WTC11 (cell line): ENCODE measurements around the gene CLEC2A. TPM values are rescaled to one million over a fixed set of nuclear protein-coding genes. Genes with fewer than 3 reads are reported as not detected.

Experiments used
- ATAC-seq: fragments of 200-7000 bp; cut with Tn5 transposase; 2 replicates; pipeline ENCODE4 v1.10.0; 2021; ENCODE audit warnings: mild to moderate bottlenecking, moderate library complexity
- CTCF ChIA-PET: fragments of 300-600 bp; sonication (Branson Sonifier 250); formaldehyde crosslinking; loops from one replicate; lab custom pipeline; 2021; ENCODE audit warnings: antibody characterized with exemption; lab: Charles Lee
- POLR2A ChIA-PET: fragments of 350-600 bp; sonication (Branson Sonifier 250); formaldehyde crosslinking; loops from one replicate; lab custom pipeline; 2021; ENCODE audit warnings: antibody characterized with exemption; lab: Charles Lee
- DNase-seq: peaks from one replicate; pipeline ENCODE4 v3.0.0; 2021; ENCODE audit warnings: low spot score
- H3K27ac Mint-ChIP-seq: 2 replicates; pipeline ENCODE4 v1.8.0; 2021; ENCODE audit warnings: mixed read lengths
- H3K27me3 Mint-ChIP-seq: 2 replicates; pipeline ENCODE4 v1.8.0; 2021; ENCODE audit warnings: low read depth, mild to moderate bottlenecking, moderate library complexity, mixed read lengths
- H3K36me3 Mint-ChIP-seq: 2 replicates; pipeline ENCODE4 v1.8.0; 2021; ENCODE audit warnings: mixed read lengths
- H3K4me1 Mint-ChIP-seq: 2 replicates; pipeline ENCODE4 v1.8.0; 2022; ENCODE audit warnings: mixed read lengths
- H3K4me3 Mint-ChIP-seq: 2 replicates; pipeline ENCODE4 v1.8.0; 2021; ENCODE audit warnings: mild to moderate bottlenecking, moderate library complexity, mixed read lengths
- H3K9me3 Mint-ChIP-seq: 2 replicates; pipeline ENCODE4 v1.8.0; 2021; ENCODE audit warnings: mixed read lengths
- ATF1 ChIP-seq: sonication (generic); formaldehyde crosslinking; IDR thresholded peaks from 2 replicates; pipeline ENCODE4 v1.8.1; 2023; ENCODE audit warnings: mild to moderate bottlenecking, moderate library complexity, missing genetic modification reagents
- FOXJ3 ChIP-seq: sonication (generic); formaldehyde crosslinking; IDR thresholded peaks from 2 replicates; pipeline ENCODE4 v1.9.0; 2021; ENCODE audit warnings: missing genetic modification reagents, mild to moderate bottlenecking, borderline replicate concordance
- HMGA2 ChIP-seq: fragments of 250-450 bp; sonication (Bioruptor Pico); IDR thresholded peaks from 2 replicates; pipeline ENCODE4 v1.4.0; 2021; ENCODE audit warnings: mild to moderate bottlenecking, moderate library complexity
- MXD4 ChIP-seq: fragments of 250-450 bp; sonication (Bioruptor Pico); IDR thresholded peaks from 2 replicates; pipeline ENCODE4 v1.8.0; 2021; ENCODE audit warnings: mild to moderate bottlenecking, moderate library complexity, borderline replicate concordance
- MYBL2 ChIP-seq: sonication (generic); formaldehyde crosslinking; IDR thresholded peaks from 2 replicates; pipeline ENCODE4 v1.8.1; 2023; ENCODE audit warnings: mild to moderate bottlenecking, moderate library complexity, missing genetic modification reagents
- NFATC4 ChIP-seq: fragments of 250-450 bp; sonication (Bioruptor Pico); IDR thresholded peaks from 2 replicates; pipeline ENCODE4 v1.9.0; 2021; ENCODE audit warnings: mild to moderate bottlenecking
- RELA ChIP-seq: sonication (generic); formaldehyde crosslinking; IDR thresholded peaks from 2 replicates; pipeline ENCODE4 v1.8.1; 2022; ENCODE audit warnings: missing genetic modification reagents, mild to moderate bottlenecking, borderline replicate concordance
- TP53 ChIP-seq: sonication (generic); formaldehyde crosslinking; IDR thresholded peaks from 2 replicates; pipeline ENCODE4 v1.8.1; 2023; ENCODE audit warnings: mild to moderate bottlenecking, missing genetic modification reagents
- ZNF138 ChIP-seq: sonication (generic); formaldehyde crosslinking; conservative IDR thresholded peaks from 2 replicates; pipeline ENCODE4 v1.8.1; 2022; ENCODE audit warnings: mild to moderate bottlenecking, moderate library complexity, missing genetic modification reagents
- ZNF396 ChIP-seq: fragments of 250-450 bp; sonication (Bioruptor Pico); IDR thresholded peaks from 2 replicates; pipeline ENCODE4 v1.8.0; 2021; ENCODE audit warnings: mild to moderate bottlenecking, moderate library complexity, borderline replicate concordance
- total RNA-seq: library from RNA; stranded (reverse); gene quantifications from 3 replicates; pipeline ENCODE4 v1.2.3, GENCODE V29; 2021
- TF ChIP-seq, protein P1 (sequence below): sonication (generic); formaldehyde crosslinking; IDR thresholded peaks from 2 replicates; pipeline ENCODE4 v1.8.1; 2023; ENCODE audit warnings: mild to moderate bottlenecking, missing genetic modification reagents, moderate library complexity
- TF ChIP-seq, protein P2 (sequence below): sonication (generic); formaldehyde crosslinking; IDR thresholded peaks from 2 replicates; pipeline ENCODE4 v1.8.1; 2022; ENCODE audit warnings: missing genetic modification reagents, borderline replicate concordance
- TF ChIP-seq, protein P3 (sequence below): sonication (generic); formaldehyde crosslinking; IDR thresholded peaks from 2 replicates; pipeline ENCODE4 v1.8.0; 2023; ENCODE audit warnings: missing genetic modification reagents
- TF ChIP-seq, protein P4 (sequence below): sonication (generic); formaldehyde crosslinking; conservative IDR thresholded peaks from 2 replicates; pipeline ENCODE4 v1.8.1; 2023; ENCODE audit warnings: mild to moderate bottlenecking, low read depth, missing genetic modification reagents, moderate library complexity
- TF ChIP-seq, protein P5 (sequence below): sonication (generic); formaldehyde crosslinking; IDR thresholded peaks from 2 replicates; pipeline ENCODE4 v1.8.1; 2022; ENCODE audit warnings: mild to moderate bottlenecking, missing genetic modification reagents, moderate library complexity, borderline replicate concordance
- TF ChIP-seq, protein P6 (sequence below): sonication (generic); formaldehyde crosslinking; IDR thresholded peaks from 2 replicates; pipeline ENCODE4 v1.8.1; 2023; ENCODE audit warnings: mild to moderate bottlenecking, missing genetic modification reagents, borderline replicate concordance
- TF ChIP-seq, protein P7 (sequence below): fragments of 250-450 bp; sonication (Bioruptor Pico); conservative IDR thresholded peaks from 2 replicates; pipeline ENCODE4 v1.9.0; 2021; ENCODE audit warnings: mild to moderate bottlenecking

CLEC2A gene
- total RNA-seq, 1 experiment from 2014 or later = 3.5 TPM

DNA sequence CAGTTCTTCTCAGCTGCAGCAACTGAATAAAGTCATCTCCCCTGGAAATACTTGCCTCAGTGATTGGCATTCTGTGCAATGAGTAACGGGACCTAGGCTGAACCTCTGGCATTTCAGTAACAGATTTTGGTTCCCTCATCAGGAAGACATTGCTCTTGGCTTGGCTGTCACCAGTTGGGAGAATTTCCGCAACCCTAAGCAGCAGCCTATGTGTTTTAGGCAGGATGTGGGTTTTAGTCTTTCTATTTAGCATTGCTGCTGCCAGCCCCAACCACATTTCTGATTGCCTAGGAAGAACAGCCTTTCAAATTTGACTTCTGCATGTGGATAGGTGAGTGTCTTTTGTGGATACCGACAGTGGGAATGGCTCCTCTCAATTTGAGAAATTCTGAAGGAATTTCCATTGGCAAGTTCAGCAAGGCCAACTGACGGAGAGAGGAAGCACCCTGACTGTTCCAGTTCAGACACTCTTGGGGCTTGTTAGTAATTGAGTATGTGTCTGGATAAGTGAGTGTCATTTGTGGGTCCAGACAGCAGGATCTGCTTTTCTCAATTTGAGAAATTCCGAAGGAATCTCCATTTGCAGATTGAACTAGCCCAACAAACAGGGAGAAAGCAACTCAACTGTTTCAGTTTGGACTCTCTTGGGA, 19.0 kb upstream of the CLEC2A start:
- H3K27ac Mint-ChIP-seq = no peak overlapping the region
- ChIA-PET CTCF (no interaction called here), POLR2A (no interaction called here)
- no peak overlapping the region for H3K4me3 Mint-ChIP-seq
- ATAC-seq (no peak), DNase-seq (no peak)
- H3K36me3 Mint-ChIP-seq = peaks cover 14% of the 10 kb centered on the region
- peaks cover 19% of the 10 kb centered on the region for H3K9me3 Mint-ChIP-seq
- H3K4me1 Mint-ChIP-seq = no peaks in the 10 kb centered on the region
- TF ChIP-seq HMGA2 (CRISPR knock-in tag) (no peak), ZNF396 (CRISPR knock-in tag) (no peak), ZNF138 (CRISPR knock-in tag) (no peak)
- TF ChIP-seq, protein P1, sequence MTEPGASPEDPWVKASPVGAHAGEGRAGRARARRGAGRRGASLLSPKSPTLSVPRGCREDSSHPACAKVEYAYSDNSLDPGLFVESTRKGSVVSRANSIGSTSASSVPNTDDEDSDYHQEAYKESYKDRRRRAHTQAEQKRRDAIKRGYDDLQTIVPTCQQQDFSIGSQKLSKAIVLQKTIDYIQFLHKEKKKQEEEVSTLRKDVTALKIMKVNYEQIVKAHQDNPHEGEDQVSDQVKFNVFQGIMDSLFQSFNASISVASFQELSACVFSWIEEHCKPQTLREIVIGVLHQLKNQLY (CRISPR knock-in tag) = no peak
- peaks cover 7% of the 10 kb centered on the region for H3K27me3 Mint-ChIP-seq

DNA sequence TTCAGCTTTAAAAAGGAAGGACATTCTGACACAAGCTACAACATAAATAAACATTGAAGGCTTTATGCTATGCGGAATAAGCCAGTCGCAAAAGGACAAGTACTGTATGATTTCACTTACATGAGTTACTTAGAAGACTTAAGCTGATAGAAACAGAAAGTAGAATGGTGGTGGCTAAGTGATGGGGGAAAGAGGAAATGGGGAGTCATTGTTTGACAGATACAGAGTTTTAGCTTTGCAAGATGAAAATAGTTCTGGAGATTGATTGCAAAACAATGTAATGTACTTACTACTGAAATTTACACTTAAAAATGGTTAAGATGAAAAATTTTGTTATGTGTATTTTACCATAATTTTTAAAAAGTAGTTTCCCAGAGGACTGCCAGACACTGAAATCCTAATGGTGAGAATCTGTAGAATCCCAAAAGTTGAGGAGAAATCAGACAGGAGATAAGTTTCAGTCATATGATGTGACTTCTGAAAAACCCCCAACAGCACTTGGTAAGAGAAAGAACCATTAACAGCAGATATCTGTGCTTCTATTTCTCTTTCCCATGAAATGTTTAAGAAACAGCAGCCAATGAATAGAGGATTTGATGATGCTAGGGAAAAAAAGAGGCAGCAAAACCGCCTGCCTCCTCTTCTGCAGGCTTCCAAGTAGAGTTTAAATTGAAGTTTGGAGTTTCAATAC, 16.6 kb upstream of the CLEC2A start:
- Mint-ChIP-seq H3K4me1 (no peaks in the 10 kb centered on the region), H3K27ac (no peak overlapping the region), H3K27me3 (peaks cover 7% of the 10 kb centered on the region), H3K36me3 (peaks cover 10% of the 10 kb centered on the region), H3K9me3 (peaks cover 22% of the 10 kb centered on the region), H3K4me3 (no peak overlapping the region)
- no peak for ATAC-seq
- POLR2A ChIA-PET = no interaction called here
- no peak for DNase-seq
- CTCF ChIA-PET = no interaction called here
- TF ChIP-seq, protein P2, sequence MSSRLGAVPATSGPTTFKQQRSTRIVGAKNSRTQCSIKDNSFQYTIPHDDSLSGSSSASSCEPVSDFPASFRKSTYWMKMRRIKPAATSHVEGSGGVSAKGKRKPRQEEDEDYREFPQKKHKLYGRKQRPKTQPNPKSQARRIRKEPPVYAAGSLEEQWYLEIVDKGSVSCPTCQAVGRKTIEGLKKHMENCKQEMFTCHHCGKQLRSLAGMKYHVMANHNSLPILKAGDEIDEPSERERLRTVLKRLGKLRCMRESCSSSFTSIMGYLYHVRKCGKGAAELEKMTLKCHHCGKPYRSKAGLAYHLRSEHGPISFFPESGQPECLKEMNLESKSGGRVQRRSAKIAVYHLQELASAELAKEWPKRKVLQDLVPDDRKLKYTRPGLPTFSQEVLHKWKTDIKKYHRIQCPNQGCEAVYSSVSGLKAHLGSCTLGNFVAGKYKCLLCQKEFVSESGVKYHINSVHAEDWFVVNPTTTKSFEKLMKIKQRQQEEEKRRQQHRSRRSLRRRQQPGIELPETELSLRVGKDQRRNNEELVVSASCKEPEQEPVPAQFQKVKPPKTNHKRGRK = no peak
- TF ChIP-seq FOXJ3 (no peak), MXD4 (CRISPR knock-in tag) (no peak), NFATC4 (CRISPR knock-in tag) (no peak), MYBL2 (CRISPR knock-in tag) (no peak), TP53 (no peak), RELA (CRISPR knock-in tag) (no peak), ATF1 (CRISPR knock-in tag) (no peak)
- TF ChIP-seq, protein P3, sequence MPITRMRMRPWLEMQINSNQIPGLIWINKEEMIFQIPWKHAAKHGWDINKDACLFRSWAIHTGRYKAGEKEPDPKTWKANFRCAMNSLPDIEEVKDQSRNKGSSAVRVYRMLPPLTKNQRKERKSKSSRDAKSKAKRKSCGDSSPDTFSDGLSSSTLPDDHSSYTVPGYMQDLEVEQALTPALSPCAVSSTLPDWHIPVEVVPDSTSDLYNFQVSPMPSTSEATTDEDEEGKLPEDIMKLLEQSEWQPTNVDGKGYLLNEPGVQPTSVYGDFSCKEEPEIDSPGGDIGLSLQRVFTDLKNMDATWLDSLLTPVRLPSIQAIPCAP (CRISPR knock-in tag) = no peak
- TF ChIP-seq, protein P4, sequence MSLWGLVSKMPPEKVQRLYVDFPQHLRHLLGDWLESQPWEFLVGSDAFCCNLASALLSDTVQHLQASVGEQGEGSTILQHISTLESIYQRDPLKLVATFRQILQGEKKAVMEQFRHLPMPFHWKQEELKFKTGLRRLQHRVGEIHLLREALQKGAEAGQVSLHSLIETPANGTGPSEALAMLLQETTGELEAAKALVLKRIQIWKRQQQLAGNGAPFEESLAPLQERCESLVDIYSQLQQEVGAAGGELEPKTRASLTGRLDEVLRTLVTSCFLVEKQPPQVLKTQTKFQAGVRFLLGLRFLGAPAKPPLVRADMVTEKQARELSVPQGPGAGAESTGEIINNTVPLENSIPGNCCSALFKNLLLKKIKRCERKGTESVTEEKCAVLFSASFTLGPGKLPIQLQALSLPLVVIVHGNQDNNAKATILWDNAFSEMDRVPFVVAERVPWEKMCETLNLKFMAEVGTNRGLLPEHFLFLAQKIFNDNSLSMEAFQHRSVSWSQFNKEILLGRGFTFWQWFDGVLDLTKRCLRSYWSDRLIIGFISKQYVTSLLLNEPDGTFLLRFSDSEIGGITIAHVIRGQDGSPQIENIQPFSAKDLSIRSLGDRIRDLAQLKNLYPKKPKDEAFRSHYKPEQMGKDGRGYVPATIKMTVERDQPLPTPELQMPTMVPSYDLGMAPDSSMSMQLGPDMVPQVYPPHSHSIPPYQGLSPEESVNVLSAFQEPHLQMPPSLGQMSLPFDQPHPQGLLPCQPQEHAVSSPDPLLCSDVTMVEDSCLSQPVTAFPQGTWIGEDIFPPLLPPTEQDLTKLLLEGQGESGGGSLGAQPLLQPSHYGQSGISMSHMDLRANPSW (CRISPR knock-in tag) = no peak
- TF ChIP-seq, protein P5, sequence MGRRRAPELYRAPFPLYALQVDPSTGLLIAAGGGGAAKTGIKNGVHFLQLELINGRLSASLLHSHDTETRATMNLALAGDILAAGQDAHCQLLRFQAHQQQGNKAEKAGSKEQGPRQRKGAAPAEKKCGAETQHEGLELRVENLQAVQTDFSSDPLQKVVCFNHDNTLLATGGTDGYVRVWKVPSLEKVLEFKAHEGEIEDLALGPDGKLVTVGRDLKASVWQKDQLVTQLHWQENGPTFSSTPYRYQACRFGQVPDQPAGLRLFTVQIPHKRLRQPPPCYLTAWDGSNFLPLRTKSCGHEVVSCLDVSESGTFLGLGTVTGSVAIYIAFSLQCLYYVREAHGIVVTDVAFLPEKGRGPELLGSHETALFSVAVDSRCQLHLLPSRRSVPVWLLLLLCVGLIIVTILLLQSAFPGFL (CRISPR knock-in tag) = no peak
- TF ChIP-seq, protein P6, sequence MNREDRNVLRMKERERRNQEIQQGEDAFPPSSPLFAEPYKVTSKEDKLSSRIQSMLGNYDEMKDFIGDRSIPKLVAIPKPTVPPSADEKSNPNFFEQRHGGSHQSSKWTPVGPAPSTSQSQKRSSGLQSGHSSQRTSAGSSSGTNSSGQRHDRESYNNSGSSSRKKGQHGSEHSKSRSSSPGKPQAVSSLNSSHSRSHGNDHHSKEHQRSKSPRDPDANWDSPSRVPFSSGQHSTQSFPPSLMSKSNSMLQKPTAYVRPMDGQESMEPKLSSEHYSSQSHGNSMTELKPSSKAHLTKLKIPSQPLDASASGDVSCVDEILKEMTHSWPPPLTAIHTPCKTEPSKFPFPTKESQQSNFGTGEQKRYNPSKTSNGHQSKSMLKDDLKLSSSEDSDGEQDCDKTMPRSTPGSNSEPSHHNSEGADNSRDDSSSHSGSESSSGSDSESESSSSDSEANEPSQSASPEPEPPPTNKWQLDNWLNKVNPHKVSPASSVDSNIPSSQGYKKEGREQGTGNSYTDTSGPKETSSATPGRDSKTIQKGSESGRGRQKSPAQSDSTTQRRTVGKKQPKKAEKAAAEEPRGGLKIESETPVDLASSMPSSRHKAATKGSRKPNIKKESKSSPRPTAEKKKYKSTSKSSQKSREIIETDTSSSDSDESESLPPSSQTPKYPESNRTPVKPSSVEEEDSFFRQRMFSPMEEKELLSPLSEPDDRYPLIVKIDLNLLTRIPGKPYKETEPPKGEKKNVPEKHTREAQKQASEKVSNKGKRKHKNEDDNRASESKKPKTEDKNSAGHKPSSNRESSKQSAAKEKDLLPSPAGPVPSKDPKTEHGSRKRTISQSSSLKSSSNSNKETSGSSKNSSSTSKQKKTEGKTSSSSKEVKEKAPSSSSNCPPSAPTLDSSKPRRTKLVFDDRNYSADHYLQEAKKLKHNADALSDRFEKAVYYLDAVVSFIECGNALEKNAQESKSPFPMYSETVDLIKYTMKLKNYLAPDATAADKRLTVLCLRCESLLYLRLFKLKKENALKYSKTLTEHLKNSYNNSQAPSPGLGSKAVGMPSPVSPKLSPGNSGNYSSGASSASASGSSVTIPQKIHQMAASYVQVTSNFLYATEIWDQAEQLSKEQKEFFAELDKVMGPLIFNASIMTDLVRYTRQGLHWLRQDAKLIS (CRISPR knock-in tag) = no peak
- TF ChIP-seq, protein P7, sequence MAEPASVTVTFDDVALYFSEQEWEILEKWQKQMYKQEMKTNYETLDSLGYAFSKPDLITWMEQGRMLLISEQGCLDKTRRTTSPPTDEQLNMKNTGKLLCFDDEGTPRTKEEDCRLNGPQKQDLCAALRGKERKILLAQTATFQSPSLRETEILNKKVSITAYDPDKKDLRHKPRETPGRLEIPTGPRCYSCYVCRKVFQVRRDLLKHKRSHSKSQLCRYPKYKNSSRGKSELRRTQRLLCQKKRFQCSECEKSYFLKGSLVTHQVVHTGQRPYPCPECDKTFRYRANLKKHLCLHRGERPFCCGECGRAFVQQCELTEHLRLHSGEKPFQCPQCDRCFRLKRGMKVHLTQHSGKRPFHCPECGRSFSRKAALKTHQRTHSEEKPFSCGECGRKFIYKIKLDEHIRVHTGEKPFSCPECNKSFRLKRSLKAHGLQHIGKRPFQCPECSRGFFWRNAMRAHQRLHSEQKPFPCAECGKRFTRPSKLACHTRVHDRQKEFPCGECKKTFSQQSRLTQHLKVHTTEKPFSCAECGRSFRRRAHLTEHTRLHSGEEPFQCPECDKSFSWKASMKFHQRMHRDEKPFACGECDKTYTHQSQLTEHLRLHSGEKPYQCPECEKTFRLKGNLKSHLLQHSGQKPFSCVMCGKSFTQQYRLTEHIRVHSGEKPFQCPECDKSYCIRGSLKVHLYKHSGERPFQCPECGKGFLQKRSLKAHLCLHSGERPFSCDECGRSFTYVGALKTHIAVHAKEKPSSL (CRISPR knock-in tag) = no peak
